Trophoblast cell (in vitro differentiated cells and primary cell): ENCODE measurements around the gene TTC28.
"Not testable (repeated sequence)": the region's sequence is repeated elsewhere in the genome, so short reads cannot be mapped to it uniquely, and the experiment has no call there.

Experiments
- DNase-seq, 2 donors: peaks; one replicate each; pipeline ENCODE4 v3.0.0-alpha.2; 2016
- H2AFZ ChIP-seq: 2 replicates; pipeline ENCODE4 v1.6.1; 2013; ENCODE audit warnings: low read length, moderate library complexity, mild to moderate bottlenecking; ENCODE audit not compliant: insufficient read depth, poor library complexity
- H2AK5ac ChIP-seq: 2 replicates; pipeline ENCODE4 v1.6.1; 2013; ENCODE audit warnings: mild to moderate bottlenecking, low read length
- H2BK120ac ChIP-seq: 2 replicates; pipeline ENCODE4 v1.6.1; 2013; ENCODE audit warnings: low read length, mild to moderate bottlenecking, moderate library complexity; ENCODE audit not compliant: insufficient read depth, poor library complexity
- H2BK12ac ChIP-seq: 2 replicates; pipeline ENCODE4 v1.6.1; 2013; ENCODE audit warnings: mild to moderate bottlenecking, low read length, moderate library complexity
- H2BK5ac ChIP-seq: 2 replicates; pipeline ENCODE4 v1.6.1; 2013; ENCODE audit warnings: low read length, low read depth, moderate library complexity, mild to moderate bottlenecking; ENCODE audit not compliant: poor library complexity
- H3K14ac ChIP-seq: 2 replicates; pipeline ENCODE4 v1.6.1; 2013; ENCODE audit warnings: mild to moderate bottlenecking, low read length
- H3K18ac ChIP-seq: 2 replicates; pipeline ENCODE4 v1.6.1; 2013; ENCODE audit warnings: mild to moderate bottlenecking, low read length
- H3K23ac ChIP-seq: 2 replicates; pipeline ENCODE4 v1.6.1; 2013; ENCODE audit warnings: low read length
- H3K27ac ChIP-seq: 2 replicates; pipeline ENCODE4 v1.5.1; 2013; ENCODE audit warnings: low read depth, mild to moderate bottlenecking, inconsistent platforms, low read length, moderate library complexity
- H3K27me3 ChIP-seq: 2 replicates; pipeline ENCODE4 v1.6.1; 2013; ENCODE audit warnings: inconsistent platforms, mild to moderate bottlenecking, low read length, moderate library complexity; ENCODE audit not compliant: insufficient read depth
- H3K36me3 ChIP-seq, 2 experiments: 1 replicate in 1 of 2; 2 replicates in 1 of 2; pipeline ENCODE4 v1.6.1; 2013; ENCODE audit warnings: low read length in 2 of 2, mild to moderate bottlenecking in 2 of 2, moderate library complexity in 1 of 2; ENCODE audit not compliant: insufficient read depth in 2 of 2, control insufficient read depth in 1 of 2
- H3K4ac ChIP-seq: 2 replicates; pipeline ENCODE4 v1.6.1; 2013; ENCODE audit warnings: low read depth, mild to moderate bottlenecking, low read length, moderate library complexity
- H3K4me1 ChIP-seq, 2 experiments: 1 replicate in 1 of 2; 2 replicates in 1 of 2; pipeline ENCODE4 v1.6.1; 2013; ENCODE audit warnings: low read length in 2 of 2, mild to moderate bottlenecking in 2 of 2, moderate library complexity in 1 of 2; ENCODE audit not compliant: insufficient read depth in 2 of 2, control insufficient read depth in 1 of 2
- H3K4me2 ChIP-seq: 2 replicates; pipeline ENCODE4 v1.6.1; 2013; ENCODE audit warnings: inconsistent platforms, mild to moderate bottlenecking, low read length, moderate library complexity
- H3K4me3 ChIP-seq: 2 replicates; pipeline ENCODE4 v1.5.1; 2013; ENCODE audit warnings: mild to moderate bottlenecking, low read depth, low read length, inconsistent platforms
- H3K79me1 ChIP-seq: one replicate; pipeline ENCODE4 v1.6.1; 2013; ENCODE audit warnings: low read length
- H3K79me2 ChIP-seq: 2 replicates; pipeline ENCODE4 v1.6.1; 2013; ENCODE audit warnings: low read length, mild to moderate bottlenecking; ENCODE audit not compliant: control insufficient read depth, insufficient read depth, poor library complexity
- H3K9ac ChIP-seq: 2 replicates; pipeline ENCODE4 v1.6.1; 2013; ENCODE audit warnings: mild to moderate bottlenecking, low read length
- H3K9me3 ChIP-seq: 2 replicates; pipeline ENCODE4 v1.6.1; 2013; ENCODE audit warnings: low read depth, mild to moderate bottlenecking, control low read depth, inconsistent platforms, low read length; ENCODE audit not compliant: insufficient read depth
- H4K12ac ChIP-seq: 2 replicates; pipeline ENCODE4 v1.6.1; 2013; ENCODE audit warnings: low read depth, mild to moderate bottlenecking, low read length, moderate library complexity
- H4K8ac ChIP-seq: 2 replicates; pipeline ENCODE4 v1.6.1; 2013; ENCODE audit warnings: low read depth, mild to moderate bottlenecking, low read length, moderate library complexity
- H4K91ac ChIP-seq: one replicate; pipeline ENCODE4 v1.6.1; 2013; ENCODE audit warnings: low read depth, mild to moderate bottlenecking, low read length, moderate library complexity
- WGBS: extraction: QIAGEN DNeasy Blood & Tissue Kit; methylation state at CpG from one replicate; pipeline ENCODE4 v1.1.7; 2013; ENCODE audit warnings: missing lambda C conversion rate; ENCODE audit not compliant: insufficient read length, insufficient coverage; ENCODE audit errors: extremely low coverage; 5-methylcytosine and 5-hydroxymethylcytosine counted together

Gene TTC28

DNA sequence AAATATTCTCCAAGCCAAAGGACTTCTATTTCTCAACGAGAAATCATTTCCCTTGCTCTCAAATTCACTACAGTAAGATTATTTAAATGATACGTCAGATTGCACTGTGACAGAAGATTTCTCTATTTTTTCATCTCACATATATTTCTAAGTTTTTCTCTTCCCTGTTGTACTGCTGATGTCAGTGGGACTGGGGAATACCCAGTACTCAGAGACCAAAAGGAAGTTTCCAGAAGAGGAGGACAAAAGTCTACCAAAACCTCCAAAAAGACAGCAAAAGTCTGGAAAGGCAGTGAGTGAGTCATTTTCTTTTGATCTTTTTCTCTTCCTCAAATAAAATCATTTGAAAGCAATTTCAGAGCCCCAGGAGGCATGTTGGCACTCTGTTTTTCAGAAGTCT lies 610.8 kb downstream of the TTC28 start:
- Histone ChIP-seq H3K14ac (no peak overlapping the region), H3K4me1 (no peaks in the 10 kb centered on the region), H3K79me2 (no peaks in the 10 kb centered on the region), H3K18ac (no peak overlapping the region), H3K79me1 (no peaks in the 10 kb centered on the region), H2AFZ (no peak overlapping the region), H2BK5ac (no peak overlapping the region), H4K12ac (no peak overlapping the region), H3K23ac (no peak overlapping the region), H3K27me3 (no peaks in the 10 kb centered on the region), H4K8ac (no peak overlapping the region), H3K9ac (no peak overlapping the region), H4K91ac (no peak overlapping the region), H3K4ac (no peak overlapping the region), H3K9me3 (no peaks in the 10 kb centered on the region), H3K4me2 (no peak overlapping the region), H3K4me3 (no peak overlapping the region), H2BK120ac (no peak overlapping the region), H2AK5ac (no peak overlapping the region), H3K36me3 (no peaks in the 10 kb centered on the region), H3K27ac (no peak overlapping the region), H2BK12ac (no peak overlapping the region)
- WGBS: no CpG with 5 or more reads among the region's 2 CpGs
- no peak for DNase-seq

- H3K18ac ChIP-seq: no peak overlapping the region
- H3K9ac ChIP-seq: no peak overlapping the region
- no peak overlapping the region for H2BK5ac ChIP-seq
- WGBS: no CpG with 5 or more reads among the region's 2 CpGs
- H2AK5ac ChIP-seq: no peak overlapping the region
- no peak overlapping the region for H2BK12ac ChIP-seq
- no peak overlapping the region for H3K4me2 ChIP-seq
- no peaks in the 10 kb centered on the region for H3K79me2 ChIP-seq
- no peak overlapping the region for H4K12ac ChIP-seq
- H3K9me3 ChIP-seq: no peaks in the 10 kb centered on the region
- no peak overlapping the region for H3K4ac ChIP-seq
- no peak overlapping the region for H2BK120ac ChIP-seq
- H3K27me3 ChIP-seq: no peaks in the 10 kb centered on the region
- no peak overlapping the region for H3K23ac ChIP-seq
- no peak overlapping the region for H2AFZ ChIP-seq
- no peak overlapping the region for H3K27ac ChIP-seq
- no peaks in the 10 kb centered on the region for H3K79me1 ChIP-seq
- no peak overlapping the region for H3K4me3 ChIP-seq
- no peak overlapping the region for H4K91ac ChIP-seq
- H3K4me1 ChIP-seq: no peaks in the 10 kb centered on the region
- no peak overlapping the region for H3K14ac ChIP-seq
- DNase-seq: no peak
- no peak overlapping the region for H4K8ac ChIP-seq
- H3K36me3 ChIP-seq: no peaks in the 10 kb centered on the region
Measured at GRCh38 chr22:28064920-28065319, 614.7 kb downstream of the TTC28 start.

DNA sequence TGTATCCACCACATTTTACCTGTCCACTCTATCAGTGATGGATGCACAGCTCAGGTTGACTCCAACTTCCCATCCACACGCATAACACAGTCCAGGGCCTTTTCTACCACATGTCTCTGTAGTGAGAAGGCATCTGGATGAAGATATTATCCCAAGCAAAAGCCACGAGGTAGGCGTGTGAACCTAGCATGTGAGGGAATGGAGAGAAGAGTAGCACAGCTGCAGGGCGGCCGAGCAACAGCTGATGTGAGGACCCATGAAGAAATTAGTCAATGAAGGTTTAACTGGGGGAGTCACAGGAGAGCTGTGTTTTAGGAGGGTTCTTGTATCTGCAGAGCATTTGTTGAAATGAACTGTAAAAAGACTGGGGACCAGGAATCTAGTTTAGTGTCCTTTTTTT lies 616.0 kb downstream of the TTC28 start:
- no peak overlapping the region for H2BK120ac ChIP-seq
- no peak overlapping the region for H3K9ac ChIP-seq
- H3K14ac ChIP-seq: no peak overlapping the region
- H2BK5ac ChIP-seq: no peak overlapping the region
- no CpG with 5 or more reads among the region's 5 CpGs for WGBS
- no peak overlapping the region for H2BK12ac ChIP-seq
- H3K18ac ChIP-seq: no peak overlapping the region
- no peak overlapping the region for H3K23ac ChIP-seq
- H3K4me2 ChIP-seq: no peak overlapping the region
- no peaks in the 10 kb centered on the region for H3K27me3 ChIP-seq
- no peak overlapping the region for H4K8ac ChIP-seq
- H4K91ac ChIP-seq: no peak overlapping the region
- H3K27ac ChIP-seq: no peak overlapping the region
- H3K79me2 ChIP-seq: no peaks in the 10 kb centered on the region
- H3K79me1 ChIP-seq: no peaks in the 10 kb centered on the region
- no peak overlapping the region for H3K4me3 ChIP-seq
- H2AFZ ChIP-seq: no peak overlapping the region
- no peaks in the 10 kb centered on the region for H3K36me3 ChIP-seq
- no peak overlapping the region for H2AK5ac ChIP-seq
- no peak for DNase-seq
- no peak overlapping the region for H4K12ac ChIP-seq
- H3K4me1 ChIP-seq: no peaks in the 10 kb centered on the region
- no peaks in the 10 kb centered on the region for H3K9me3 ChIP-seq
- no peak overlapping the region for H3K4ac ChIP-seq

DNA sequence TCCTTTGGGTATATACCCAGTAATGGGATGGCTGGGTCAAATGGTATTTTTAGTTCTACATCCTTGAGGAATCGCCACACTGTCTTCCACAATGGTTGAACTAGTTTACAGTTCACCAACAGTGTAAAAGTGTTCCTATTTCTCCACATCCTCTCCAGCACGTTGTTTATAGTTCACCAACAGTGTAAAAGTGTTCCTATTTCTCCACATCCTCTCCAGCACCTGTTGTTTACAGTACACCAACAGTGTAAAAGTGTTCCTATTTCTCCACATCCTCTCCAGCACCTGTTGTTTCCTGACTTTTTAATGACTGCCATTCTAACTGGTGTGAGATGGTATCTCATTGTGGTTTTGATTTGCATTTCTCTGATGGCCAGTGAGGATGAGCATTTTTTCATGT lies 619.0 kb downstream of the TTC28 start:
- H2BK120ac ChIP-seq, H3K79me2 ChIP-seq, H3K27ac ChIP-seq, H4K91ac ChIP-seq, H2AK5ac ChIP-seq, H3K9me3 ChIP-seq, H3K14ac ChIP-seq, H3K27me3 ChIP-seq, H3K4me1 ChIP-seq, H3K9ac ChIP-seq, H3K4me2 ChIP-seq, H2BK12ac ChIP-seq, H2BK5ac ChIP-seq, H2AFZ ChIP-seq, H4K12ac ChIP-seq, H3K23ac ChIP-seq, H3K4ac ChIP-seq, H3K18ac ChIP-seq, H4K8ac ChIP-seq, H3K79me1 ChIP-seq, H3K36me3 ChIP-seq, H3K4me3 ChIP-seq, DNase-seq: not testable (repeated sequence)
- no CpG with 5 or more reads among the region's 2 CpGs for WGBS
